Mesenteric fat pad (tissue), 1 donor: ENCODE measurements around the gene TMSB10. TPM values are rescaled to one million over a fixed set of nuclear protein-coding genes. Genes with fewer than 3 reads are reported as not detected.
"Not testable (repeated sequence)": the region's sequence is repeated elsewhere in the genome, so short reads cannot be mapped to it uniquely, and the experiment has no call there.

Source experiments
- DNase-seq: peaks from one replicate; pipeline ENCODE4 v3.0.0-alpha.2; 2020; ENCODE audit warnings: low spot score
- total RNA-seq: library from RNA; stranded (reverse); fragmentation: NEBNext Ultra II Directional; extraction: Animal tissue kit (Norgen Biotek cat#: 25700); gene quantifications from one replicate; pipeline ENCODE4 v1.2.1, GENCODE V29; 2021
- donor health status: DM: yes; HTN: yes; CAD: no.

Gene TMSB10
- total RNA-seq, 1 donor from 2014 or later = 1,485 TPM

- DNase-seq = no peak
These were observed 4.5 kb upstream of the TMSB10 start for GRCh38 chr2:84900971-84901370.

- DNase-seq = no peak
These were observed 3.8 kb upstream of the TMSB10 start for GRCh38 chr2:84901593-84902120.

GRCh38 chr2:84902526-84902925 lies 2.9 kb upstream of the TMSB10 start:
- no peak for DNase-seq

- DNase-seq = no peak
These were observed 1.3 kb upstream of the TMSB10 start for GRCh38 chr2:84904151-84904550.

GRCh38 chr2:84904717-84905174 lies 710 bp upstream of the TMSB10 start:
- peak; percentile 94 for DNase-seq

GRCh38 chr2:84906108-84906899 lies 848 bp downstream of the TMSB10 start:
- DNase-seq = no peak

- no peak for DNase-seq
These were observed 1.7 kb downstream of the TMSB10 start for GRCh38 chr2:84906900-84907714.

GRCh38 chr2:84908948-84909713 lies 3.7 kb downstream of the TMSB10 start:
- no peak for DNase-seq

- DNase-seq = no peak
These were observed 5.8 kb downstream of the TMSB10 start for GRCh38 chr2:84911135-84911678.

GRCh38 chr2:84912984-84913383 lies 7.5 kb downstream of the TMSB10 start:
- no peak for DNase-seq

GRCh38 chr2:84914334-84914733 lies 8.9 kb downstream of the TMSB10 start:
- DNase-seq = no peak

- DNase-seq = not testable (repeated sequence)
These were observed 10.2 kb downstream of the TMSB10 start for GRCh38 chr2:84915675-84916074.

GRCh38 chr2:84917821-84918220 lies 12.4 kb downstream of the TMSB10 start:
- not testable (repeated sequence) for DNase-seq

- no peak for DNase-seq
These were observed 13.0 kb downstream of the TMSB10 start for GRCh38 chr2:84918430-84918829.

GRCh38 chr2:84919885-84920580 lies 14.6 kb downstream of the TMSB10 start:
- DNase-seq = no peak

GRCh38 chr2:84923009-84923408 lies 17.6 kb downstream of the TMSB10 start:
- no peak for DNase-seq

- peak; percentile 65 for DNase-seq
These were observed 19.0 kb downstream of the TMSB10 start for GRCh38 chr2:84924173-84925106.

- peak; percentile 43 for DNase-seq
These were observed 19.9 kb downstream of the TMSB10 start for GRCh38 chr2:84925336-84925723.

GRCh38 chr2:84925724-84926376 lies 20.4 kb downstream of the TMSB10 start:
- peak; percentile 99 for DNase-seq
